BJ (cell line): ENCODE data around the gene ESR1. TPM values are rescaled to one million over a fixed set of nuclear protein-coding genes. Genes with fewer than 3 reads are reported as not detected.

Experiments
- CTCF ChIA-PET: fragments of 350-600 bp; formaldehyde crosslinking; extraction: SDS; loops from one replicate; lab custom pipeline; 2021; ENCODE audit warnings: antibody characterized with exemption, inconsistent platforms; lab: Yijun Ruan, JAX
- POLR2A ChIA-PET: fragments of 300-600 bp; sonication (Branson Sonifier 250); formaldehyde crosslinking; extraction: SDS; loops from one replicate; lab custom pipeline; 2021; ENCODE audit warnings: antibody characterized with exemption; lab: Charles Lee
- DNase-seq: peaks from one replicate; pipeline ENCODE4 v3.0.0-alpha.2; 2011; ENCODE audit warnings: low read depth
- H3K27me3 ChIP-seq: 2 replicates; pipeline ENCODE4 v1.6.0; 2011; ENCODE audit warnings: low read length; ENCODE audit not compliant: control insufficient read depth, insufficient read depth
- H3K36me3 ChIP-seq: 2 replicates; pipeline ENCODE4 v1.5.1; 2011; ENCODE audit warnings: low read length; ENCODE audit not compliant: control insufficient read depth, insufficient read depth
- H3K4me3 ChIP-seq: 2 replicates; pipeline ENCODE4 v1.5.1; 2011; ENCODE audit warnings: low read depth, mild to moderate bottlenecking, control low read depth, low read length
- polyA plus RNA-seq: library from polyadenylated mRNA; depleted of rRNA; stranded (reverse); fragments of >200 nt; gene quantifications from 2 replicates; pipeline ENCODE4 v1.2.3, GENCODE V29; 2011
- TF ChIP-seq, protein P1 (sequence below): IDR thresholded peaks from 2 replicates; pipeline ENCODE4 v1.5.1; 2011; ENCODE audit warnings: low read depth, mild to moderate bottlenecking, control low read depth, inconsistent platforms, low read length, moderate library complexity; ENCODE audit not compliant: insufficient read depth

The ESR1 gene
- polyA plus RNA-seq, 1 experiment = not detected

DNA sequence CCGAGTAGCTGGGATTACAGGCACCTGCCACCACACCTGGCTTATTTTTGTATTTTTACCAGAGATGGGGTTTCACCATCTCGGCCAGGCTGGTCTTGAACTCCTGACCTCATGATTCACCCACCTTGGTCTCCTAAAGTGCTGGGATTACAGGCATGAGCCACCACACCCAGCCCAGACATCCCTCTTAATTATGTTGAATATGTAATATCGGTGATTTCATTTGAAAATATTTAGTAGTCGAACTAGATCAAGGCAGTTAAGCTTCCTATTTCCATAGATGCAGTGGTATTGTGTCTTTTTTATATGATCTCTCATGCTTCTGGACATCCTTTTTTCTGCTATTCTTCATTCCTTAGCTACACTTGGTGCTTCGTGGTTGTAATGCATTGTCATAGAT, 29.7 kb downstream of the ESR1 start:
- TF ChIP-seq, protein P1, sequence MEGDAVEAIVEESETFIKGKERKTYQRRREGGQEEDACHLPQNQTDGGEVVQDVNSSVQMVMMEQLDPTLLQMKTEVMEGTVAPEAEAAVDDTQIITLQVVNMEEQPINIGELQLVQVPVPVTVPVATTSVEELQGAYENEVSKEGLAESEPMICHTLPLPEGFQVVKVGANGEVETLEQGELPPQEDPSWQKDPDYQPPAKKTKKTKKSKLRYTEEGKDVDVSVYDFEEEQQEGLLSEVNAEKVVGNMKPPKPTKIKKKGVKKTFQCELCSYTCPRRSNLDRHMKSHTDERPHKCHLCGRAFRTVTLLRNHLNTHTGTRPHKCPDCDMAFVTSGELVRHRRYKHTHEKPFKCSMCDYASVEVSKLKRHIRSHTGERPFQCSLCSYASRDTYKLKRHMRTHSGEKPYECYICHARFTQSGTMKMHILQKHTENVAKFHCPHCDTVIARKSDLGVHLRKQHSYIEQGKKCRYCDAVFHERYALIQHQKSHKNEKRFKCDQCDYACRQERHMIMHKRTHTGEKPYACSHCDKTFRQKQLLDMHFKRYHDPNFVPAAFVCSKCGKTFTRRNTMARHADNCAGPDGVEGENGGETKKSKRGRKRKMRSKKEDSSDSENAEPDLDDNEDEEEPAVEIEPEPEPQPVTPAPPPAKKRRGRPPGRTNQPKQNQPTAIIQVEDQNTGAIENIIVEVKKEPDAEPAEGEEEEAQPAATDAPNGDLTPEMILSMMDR = no peak
- H3K27me3 ChIP-seq = no peaks in the 10 kb centered on the region
- ChIA-PET POLR2A (no interaction called here), CTCF (no interaction called here)
- no peak overlapping the region for H3K4me3 ChIP-seq
- DNase-seq = no peak
- no peaks in the 10 kb centered on the region for H3K36me3 ChIP-seq

- ChIA-PET POLR2A (no interaction called here), CTCF (no interaction called here)
- DNase-seq = no peak
- no peaks in the 10 kb centered on the region for H3K27me3 ChIP-seq
- no peaks in the 10 kb centered on the region for H3K36me3 ChIP-seq
- TF ChIP-seq, protein P1 = no peak
- no peak overlapping the region for H3K4me3 ChIP-seq
Measured at GRCh38 chr6:151842816-151843215, 35.3 kb downstream of the ESR1 start.

DNA sequence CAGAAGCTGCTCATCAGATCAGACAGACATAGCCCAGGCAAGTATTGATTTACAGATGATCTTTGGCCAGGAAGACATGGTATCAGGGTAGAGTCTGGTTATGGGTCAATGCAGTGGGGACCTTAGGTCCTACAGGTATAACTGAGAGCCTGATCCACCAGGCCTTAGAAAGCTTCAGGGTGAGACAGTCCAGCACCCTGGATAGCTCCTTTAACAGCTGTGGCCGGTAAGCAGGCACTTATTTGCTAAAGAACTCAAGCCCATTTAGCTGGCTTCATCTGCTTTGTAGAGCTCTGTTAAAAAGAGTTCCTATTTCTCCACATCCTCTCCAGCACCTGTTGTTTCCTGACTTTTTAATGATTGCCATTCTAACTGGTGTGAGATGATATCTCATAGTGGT, 39.6 kb downstream of the ESR1 start:
- Histone ChIP-seq H3K27me3 (no peaks in the 10 kb centered on the region), H3K4me3 (no peak overlapping the region), H3K36me3 (no peaks in the 10 kb centered on the region)
- ChIA-PET CTCF (no interaction called here), POLR2A (no interaction called here)
- DNase-seq = no peak
- TF ChIP-seq, protein P1 = no peak

DNA sequence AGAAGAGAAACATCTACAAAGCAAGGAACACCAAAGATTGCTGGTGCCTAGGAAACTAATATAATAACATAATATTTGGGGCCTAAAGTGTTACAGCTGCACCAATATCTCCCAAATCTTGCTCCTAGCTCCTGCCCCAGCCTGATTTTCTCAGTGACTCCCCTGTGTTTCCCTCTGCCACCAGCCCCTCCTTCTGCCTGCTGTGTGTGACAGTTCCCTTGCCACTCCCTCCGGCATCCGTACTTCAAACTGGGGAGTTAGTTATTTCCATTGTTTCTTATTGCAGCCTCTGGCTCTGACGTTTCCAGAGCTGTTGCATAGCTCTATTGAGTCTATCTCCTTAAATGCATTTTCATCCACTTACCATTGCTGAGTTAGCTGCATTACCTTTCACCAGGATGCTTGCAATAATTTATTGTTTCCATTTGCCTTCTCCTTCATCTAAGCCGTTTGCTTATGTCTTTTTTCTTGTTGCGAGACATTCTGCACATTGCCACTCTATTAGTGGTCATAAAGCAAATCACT, 43.1 kb downstream of the ESR1 start:
- Histone ChIP-seq H3K27me3 (no peaks in the 10 kb centered on the region), H3K4me3 (no peak overlapping the region), H3K36me3 (no peaks in the 10 kb centered on the region)
- TF ChIP-seq, protein P1 = no peak
- DNase-seq = no peak
- CTCF ChIA-PET = no interaction called here
- POLR2A ChIA-PET = no interaction called here

GRCh38 chr6:151858294-151858693, 50.8 kb downstream of the ESR1 start:
- DNase-seq = no peak
- CTCF ChIA-PET = no interaction called here
- TF ChIP-seq, protein P1 = no peak

More at GRCh38 chr6:151858294-151858693, 50.8 kb downstream of the ESR1 start:
- H3K4me3 ChIP-seq = no peak overlapping the region
- POLR2A ChIA-PET = no interaction called here
- no peaks in the 10 kb centered on the region for H3K27me3 ChIP-seq
- no peaks in the 10 kb centered on the region for H3K36me3 ChIP-seq
